Transverse colon (tissue), 4 donors: Measurements from ENCODE around the gene BTBD17.

ENCODE experiments used
- EP300 ChIP-seq: sonication (generic); formaldehyde crosslinking; IDR thresholded peaks from one replicate; pipeline ENCODE4 v1.6.1; 2017; ENCODE audit warnings: antibody characterized with exemption, low read depth
- POLR2AphosphoS5 ChIP-seq, 3 donors: sonication (generic); formaldehyde crosslinking; IDR thresholded peaks; one replicate each; pipeline ENCODE4 v1.6.1; 2016; ENCODE audit warnings: antibody characterized with exemption in 3 of 3
- TF ChIP-seq, protein P1 (sequence below), 5 experiments: fragments of 200-600 bp in 3 of 5; fragments of 450-650 bp in 2 of 5; sonication (generic) in 3 of 5; IDR thresholded peaks; 1 replicate in 2 of 5; 2 replicates in 3 of 5; pipeline ENCODE4 v1.5.1; 2016 to 2017; ENCODE audit warnings: antibody characterized with exemption in 5 of 5, inconsistent platforms in 3 of 5, mild to moderate bottlenecking in 2 of 5, moderate library complexity in 1 of 5

DNA sequence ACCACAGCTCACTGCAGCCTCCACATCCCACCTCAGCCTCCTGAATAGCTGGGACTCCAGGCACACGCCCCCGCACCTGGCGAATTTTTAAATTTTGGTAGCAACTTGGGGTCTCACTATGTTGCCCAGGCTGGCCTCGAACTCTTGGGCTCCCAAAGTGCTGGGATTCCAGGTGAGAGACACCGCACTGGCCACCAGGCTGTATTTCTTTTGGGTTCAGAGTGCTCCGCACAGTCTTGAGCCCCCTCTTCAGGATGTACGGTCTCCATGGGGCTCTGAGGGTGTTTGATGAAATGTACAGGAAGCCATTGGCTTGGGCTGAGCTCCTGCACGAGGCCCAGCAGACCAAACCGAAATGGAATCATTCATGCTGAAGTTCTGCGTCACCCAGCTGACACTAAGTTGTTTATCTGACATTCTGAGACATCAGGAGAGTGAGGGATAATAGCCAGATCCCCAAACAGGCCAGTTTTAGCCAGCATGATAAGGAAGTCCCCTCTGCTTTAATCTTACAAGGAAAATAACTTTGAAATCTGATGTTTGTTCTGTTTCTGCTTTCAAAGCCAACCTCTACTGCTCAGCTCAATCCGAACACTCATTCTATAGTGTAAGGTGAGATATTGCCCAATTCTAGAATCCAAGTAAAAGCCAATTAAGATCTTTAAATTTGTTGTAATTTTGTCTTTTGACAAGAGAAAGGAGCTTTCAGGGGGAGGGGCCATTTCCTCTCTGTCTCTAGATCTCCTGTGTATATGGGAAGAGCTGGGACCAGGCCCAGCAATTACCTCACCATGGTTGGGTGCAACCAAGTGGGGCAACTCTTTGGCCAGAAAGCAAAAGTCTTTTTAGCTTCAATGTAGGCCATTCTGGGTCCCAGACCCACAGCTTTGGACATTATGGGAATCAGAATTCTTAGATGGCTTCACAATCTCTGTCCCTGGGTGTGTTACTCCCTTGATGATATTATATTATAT, 29.3 kb upstream of the BTBD17 start:
- TF ChIP-seq, protein P1, sequence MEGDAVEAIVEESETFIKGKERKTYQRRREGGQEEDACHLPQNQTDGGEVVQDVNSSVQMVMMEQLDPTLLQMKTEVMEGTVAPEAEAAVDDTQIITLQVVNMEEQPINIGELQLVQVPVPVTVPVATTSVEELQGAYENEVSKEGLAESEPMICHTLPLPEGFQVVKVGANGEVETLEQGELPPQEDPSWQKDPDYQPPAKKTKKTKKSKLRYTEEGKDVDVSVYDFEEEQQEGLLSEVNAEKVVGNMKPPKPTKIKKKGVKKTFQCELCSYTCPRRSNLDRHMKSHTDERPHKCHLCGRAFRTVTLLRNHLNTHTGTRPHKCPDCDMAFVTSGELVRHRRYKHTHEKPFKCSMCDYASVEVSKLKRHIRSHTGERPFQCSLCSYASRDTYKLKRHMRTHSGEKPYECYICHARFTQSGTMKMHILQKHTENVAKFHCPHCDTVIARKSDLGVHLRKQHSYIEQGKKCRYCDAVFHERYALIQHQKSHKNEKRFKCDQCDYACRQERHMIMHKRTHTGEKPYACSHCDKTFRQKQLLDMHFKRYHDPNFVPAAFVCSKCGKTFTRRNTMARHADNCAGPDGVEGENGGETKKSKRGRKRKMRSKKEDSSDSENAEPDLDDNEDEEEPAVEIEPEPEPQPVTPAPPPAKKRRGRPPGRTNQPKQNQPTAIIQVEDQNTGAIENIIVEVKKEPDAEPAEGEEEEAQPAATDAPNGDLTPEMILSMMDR (IDR thresholded peaks at IDR 0.05): no peak
- no peak for TF ChIP-seq POLR2AphosphoS5 (IDR thresholded peaks at IDR 0.05)
- TF ChIP-seq EP300: no peak
